ENCODE measurements around the gene LHFPL6.

LHFPL6 gene

GRCh38 chr13:39408512-39408911 is 194.5 kb downstream of the LHFPL6 start:
- no peak for DNase-seq

- no peak for DNase-seq
Measured at GRCh38 chr13:39407786-39408185, 195.2 kb downstream of the LHFPL6 start.

GRCh38 chr13:39407138-39407537 is 195.9 kb downstream of the LHFPL6 start:
- DNase-seq, result no peak

GRCh38 chr13:39406688-39407087 is 196.3 kb downstream of the LHFPL6 start:
- no peak for DNase-seq

GRCh38 chr13:39405596-39406205 is 197.3 kb downstream of the LHFPL6 start:
- DNase-seq, result no peak

- no peak for DNase-seq
Measured at GRCh38 chr13:39405107-39405506, 197.9 kb downstream of the LHFPL6 start.

- DNase-seq, result no peak
Measured at GRCh38 chr13:39403106-39403505, 199.9 kb downstream of the LHFPL6 start.

GRCh38 chr13:39402221-39402970 is 200.6 kb downstream of the LHFPL6 start:
- DNase-seq, result no peak

GRCh38 chr13:39401756-39402155 is 201.2 kb downstream of the LHFPL6 start:
- no peak for DNase-seq

- no peak for DNase-seq
Measured at GRCh38 chr13:39401046-39401705, 201.8 kb downstream of the LHFPL6 start.

GRCh38 chr13:39399102-39399501 is 203.9 kb downstream of the LHFPL6 start:
- no peak for DNase-seq

GRCh38 chr13:39397896-39398265 is 205.1 kb downstream of the LHFPL6 start:
- DNase-seq, result no peak

- no peak for DNase-seq
Measured at GRCh38 chr13:39397226-39397895, 205.6 kb downstream of the LHFPL6 start.

- DNase-seq, result no peak
Measured at GRCh38 chr13:39394796-39395678, 208.0 kb downstream of the LHFPL6 start.

- no peak for DNase-seq
Measured at GRCh38 chr13:39391761-39392160, 211.2 kb downstream of the LHFPL6 start.

- no peak for DNase-seq
Measured at GRCh38 chr13:39389013-39389412, 214.0 kb downstream of the LHFPL6 start.

GRCh38 chr13:39385621-39386231 is 217.3 kb downstream of the LHFPL6 start:
- DNase-seq, result no peak

- DNase-seq, result no peak
Measured at GRCh38 chr13:39385154-39385553, 217.8 kb downstream of the LHFPL6 start.

- no peak for DNase-seq
Measured at GRCh38 chr13:39381456-39381855, 221.5 kb downstream of the LHFPL6 start.

GRCh38 chr13:39379667-39380655 is 223.0 kb downstream of the LHFPL6 start:
- no peak for DNase-seq

- DNase-seq, result no peak
Measured at GRCh38 chr13:39379118-39379517, 223.9 kb downstream of the LHFPL6 start.
